GM12892 (cell line): ENCODE measurements around the gene DNMT1.

Experiments
- POLR2A ChIP-seq: IDR thresholded peaks from 2 replicates; pipeline ENCODE4 v1.6.1; 2011; ENCODE audit warnings: low read depth, low read length, control low read depth
- POLR2AphosphoS5 ChIP-seq: IDR thresholded peaks from 2 replicates; pipeline ENCODE4 v1.6.1; 2011; ENCODE audit warnings: low read depth, low read length, control low read depth
- TAF1 ChIP-seq: IDR thresholded peaks from 2 replicates; pipeline ENCODE4 v1.6.1; 2011; ENCODE audit warnings: low read depth, mild to moderate bottlenecking, control low read depth, low read length, borderline replicate concordance

DNA sequence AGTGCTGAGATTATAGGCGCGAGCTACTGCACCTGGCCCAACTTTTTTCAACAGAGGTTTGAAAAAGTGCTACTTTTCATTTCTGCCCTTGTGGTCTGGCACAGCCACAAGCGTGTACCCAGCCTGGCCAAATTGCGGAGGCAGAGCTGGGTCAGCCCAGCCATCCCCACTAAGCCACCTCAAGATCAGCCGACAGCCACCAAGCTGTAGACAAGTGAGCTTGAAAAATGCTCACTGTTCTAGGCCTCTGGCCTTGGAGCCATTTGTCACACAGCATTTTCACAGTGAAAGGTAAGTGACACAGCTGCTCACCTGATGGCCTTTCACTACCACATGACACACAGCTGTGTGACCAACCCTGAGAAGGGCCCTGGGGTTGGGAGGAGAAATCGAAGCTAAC lies 27.3 kb downstream of the DNMT1 start:
- TF ChIP-seq POLR2A (no peak), TAF1 (no peak), POLR2AphosphoS5 (no peak)
